Loucy (cell line): Measurements from ENCODE around the gene CLNS1A.

Experiments used
- H2AFZ ChIP-seq: fragments of 200-600 bp; sonication (generic); 2 replicates; pipeline ENCODE4 v1.6.0; 2016; ENCODE audit warnings: antibody characterized with exemption, mild to moderate bottlenecking, low read length, moderate library complexity
- H3F3A ChIP-seq: fragments of 200-600 bp; 2 replicates; pipeline ENCODE4 v1.6.0; 2016; ENCODE audit warnings: antibody characterized with exemption, low read depth, mild to moderate bottlenecking
- H3K27me3 ChIP-seq: fragments of 200-600 bp; sonication (generic); 2 replicates; pipeline ENCODE4 v1.6.1; 2014; ENCODE audit warnings: low read length, mild to moderate bottlenecking; ENCODE audit not compliant: insufficient read depth, poor library complexity, severe bottlenecking
- H3K36me3 ChIP-seq: fragments of 200-600 bp; sonication (generic); 2 replicates; pipeline ENCODE4 v1.6.1; 2016; ENCODE audit warnings: low read length; ENCODE audit not compliant: insufficient read depth
- H3K4me1 ChIP-seq: fragments of 200-600 bp; sonication (generic); 2 replicates; pipeline ENCODE4 v1.5.1; 2014; ENCODE audit warnings: low read length, mild to moderate bottlenecking; ENCODE audit not compliant: insufficient read depth, poor library complexity, severe bottlenecking
- H3K4me2 ChIP-seq: fragments of 200-600 bp; sonication (generic); 2 replicates; pipeline ENCODE4 v1.6.0; 2014; ENCODE audit warnings: antibody characterized with exemption, low read length, low read depth, mild to moderate bottlenecking; ENCODE audit not compliant: poor library complexity, severe bottlenecking
- H3K4me3 ChIP-seq: fragments of 200-600 bp; sonication (generic); 2 replicates; pipeline ENCODE4 v1.5.1; 2014; ENCODE audit warnings: low read length, mild to moderate bottlenecking, mixed read lengths; ENCODE audit not compliant: poor library complexity, severe bottlenecking
- H3K79me2 ChIP-seq: fragments of 200-600 bp; sonication (generic); 2 replicates; pipeline ENCODE4 v1.6.1; 2014; ENCODE audit warnings: low read length; ENCODE audit not compliant: insufficient read depth
- H3K9ac ChIP-seq: fragments of 200-600 bp; sonication (generic); 2 replicates; pipeline ENCODE4 v1.6.0; 2014; ENCODE audit warnings: mild to moderate bottlenecking, low read depth, low read length, moderate library complexity; ENCODE audit not compliant: poor library complexity, severe bottlenecking
- H3K9me2 ChIP-seq: fragments of 200-600 bp; sonication (generic); replicated peaks from 2 replicates; pipeline ENCODE4 v1.6.1; 2016; ENCODE audit warnings: low read depth, low read length, mixed read lengths
- H3K9me3 ChIP-seq: fragments of 200-600 bp; sonication (generic); 2 replicates; pipeline ENCODE4 v1.6.1; 2014; ENCODE audit warnings: mild to moderate bottlenecking, antibody characterized with exemption, low read length, low read depth; ENCODE audit not compliant: insufficient read depth
- H4K20me1 ChIP-seq: fragments of 200-600 bp; sonication (generic); 2 replicates; pipeline ENCODE4 v1.6.0; 2014; ENCODE audit warnings: antibody characterized with exemption, low read length, mild to moderate bottlenecking; ENCODE audit not compliant: insufficient read depth, poor library complexity, severe bottlenecking
- EZH2phosphoT487 ChIP-seq: fragments of 200-600 bp; IDR thresholded peaks from 2 replicates; pipeline ENCODE4 v1.6.1; 2018; ENCODE audit warnings: antibody characterized with exemption, mild to moderate bottlenecking, moderate library complexity, borderline replicate concordance
- TF ChIP-seq, protein P1 (sequence below): fragments of 200-600 bp; sonication (generic); conservative IDR thresholded peaks from 2 replicates; pipeline ENCODE4 v1.5.1; 2014; ENCODE audit warnings: mild to moderate bottlenecking, antibody characterized with exemption, low read length

Gene CLNS1A

GRCh38 chr11:77569676-77570070, 67.9 kb downstream of the CLNS1A start:
- Histone ChIP-seq H3K4me3 (no peak overlapping the region), H3F3A (no peaks in the 10 kb centered on the region), H3K9ac (no peak overlapping the region), H3K4me1 (no peaks in the 10 kb centered on the region), H2AFZ (no peak overlapping the region), H3K27me3 (no peaks in the 10 kb centered on the region), H3K9me3 (no peaks in the 10 kb centered on the region), H4K20me1 (no peaks in the 10 kb centered on the region), H3K79me2 (no peaks in the 10 kb centered on the region), H3K36me3 (no peaks in the 10 kb centered on the region), H3K4me2 (no peak overlapping the region), H3K9me2 (no peaks in the 10 kb centered on the region)
- no peak for TF ChIP-seq EZH2phosphoT487
- TF ChIP-seq, protein P1, sequence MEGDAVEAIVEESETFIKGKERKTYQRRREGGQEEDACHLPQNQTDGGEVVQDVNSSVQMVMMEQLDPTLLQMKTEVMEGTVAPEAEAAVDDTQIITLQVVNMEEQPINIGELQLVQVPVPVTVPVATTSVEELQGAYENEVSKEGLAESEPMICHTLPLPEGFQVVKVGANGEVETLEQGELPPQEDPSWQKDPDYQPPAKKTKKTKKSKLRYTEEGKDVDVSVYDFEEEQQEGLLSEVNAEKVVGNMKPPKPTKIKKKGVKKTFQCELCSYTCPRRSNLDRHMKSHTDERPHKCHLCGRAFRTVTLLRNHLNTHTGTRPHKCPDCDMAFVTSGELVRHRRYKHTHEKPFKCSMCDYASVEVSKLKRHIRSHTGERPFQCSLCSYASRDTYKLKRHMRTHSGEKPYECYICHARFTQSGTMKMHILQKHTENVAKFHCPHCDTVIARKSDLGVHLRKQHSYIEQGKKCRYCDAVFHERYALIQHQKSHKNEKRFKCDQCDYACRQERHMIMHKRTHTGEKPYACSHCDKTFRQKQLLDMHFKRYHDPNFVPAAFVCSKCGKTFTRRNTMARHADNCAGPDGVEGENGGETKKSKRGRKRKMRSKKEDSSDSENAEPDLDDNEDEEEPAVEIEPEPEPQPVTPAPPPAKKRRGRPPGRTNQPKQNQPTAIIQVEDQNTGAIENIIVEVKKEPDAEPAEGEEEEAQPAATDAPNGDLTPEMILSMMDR = no peak

- H3K9me2 ChIP-seq = no peaks in the 10 kb centered on the region
Observed at GRCh38 chr11:77568916-77569675, 68.5 kb downstream of the CLNS1A start.

DNA sequence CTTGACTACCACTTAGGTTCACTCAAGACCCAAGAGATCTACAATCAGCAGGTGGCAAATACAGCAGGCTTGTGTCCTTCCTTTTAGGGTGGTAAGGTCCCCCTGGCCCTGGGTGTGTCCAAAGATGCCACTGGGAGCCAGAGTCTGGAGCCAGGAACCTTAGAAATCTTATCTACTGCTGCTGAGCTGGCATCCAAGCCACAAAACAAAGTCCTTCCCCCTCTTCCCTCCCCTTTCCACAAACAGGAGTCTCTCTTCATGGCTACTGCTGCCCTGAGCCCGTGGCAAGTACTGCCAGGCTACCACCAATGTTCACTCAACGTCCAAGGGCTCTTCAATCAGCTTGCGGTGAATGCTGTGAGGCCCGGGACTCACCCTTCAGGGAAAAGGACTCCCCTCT, 69.3 kb downstream of the CLNS1A start:
- Histone ChIP-seq H3K79me2 (no peaks in the 10 kb centered on the region), H4K20me1 (no peaks in the 10 kb centered on the region), H3K9ac (no peak overlapping the region), H3K9me2 (no peaks in the 10 kb centered on the region), H3K9me3 (no peaks in the 10 kb centered on the region), H3K4me1 (no peaks in the 10 kb centered on the region), H3K36me3 (no peaks in the 10 kb centered on the region), H3K4me2 (no peak overlapping the region), H3F3A (no peaks in the 10 kb centered on the region), H3K4me3 (no peak overlapping the region), H3K27me3 (no peaks in the 10 kb centered on the region), H2AFZ (no peak overlapping the region)
- no peak for TF ChIP-seq EZH2phosphoT487
- TF ChIP-seq, protein P1 = no peak

More at GRCh38 chr11:77568916-77569675, 68.5 kb downstream of the CLNS1A start:
- Histone ChIP-seq H3K4me1 (no peaks in the 10 kb centered on the region), H3K79me2 (no peaks in the 10 kb centered on the region), H3K4me2 (no peak overlapping the region), H3F3A (no peaks in the 10 kb centered on the region), H3K9ac (no peak overlapping the region), H2AFZ (no peak overlapping the region), H4K20me1 (no peaks in the 10 kb centered on the region), H3K4me3 (no peak overlapping the region), H3K36me3 (no peaks in the 10 kb centered on the region), H3K27me3 (no peaks in the 10 kb centered on the region), H3K9me3 (no peaks in the 10 kb centered on the region)
- TF ChIP-seq, protein P1 = no peak
- no peak for TF ChIP-seq EZH2phosphoT487
